B cell (primary cell): Measurements from ENCODE around the gene CNTNAP4. TPM values are rescaled to one million over a fixed set of nuclear protein-coding genes. Genes with fewer than 3 reads are reported as not detected.

Experiments used
- ATAC-seq: fragments of 200-7000 bp; cut with Tn5 transposase; one replicate; pipeline ENCODE4 v1.10.0; 2021; ENCODE audit warnings: low read depth, mild to moderate bottlenecking, moderate number of reproducible peaks, moderate library complexity
- CTCF ChIA-PET: fragments of 350-600 bp; sonication (Branson Sonifier 250); formaldehyde crosslinking; loops from one replicate; lab custom pipeline; 2021; ENCODE audit warnings: antibody characterized with exemption, inconsistent platforms; lab: Charles Lee
- POLR2A ChIA-PET: fragments of 350-600 bp; sonication (Branson Sonifier 250); formaldehyde crosslinking; loops from one replicate; lab custom pipeline; 2021; ENCODE audit warnings: antibody characterized with exemption; lab: Charles Lee
- DNase-seq: peaks from one replicate; pipeline ENCODE4 v3.0.0; 2013
- H2AFZ ChIP-seq: 2 replicates; pipeline ENCODE4 v1.6.1; 2012; ENCODE audit warnings: mild to moderate bottlenecking, low read depth, low read length; ENCODE audit not compliant: insufficient read depth, poor library complexity, severe bottlenecking
- H3K27ac ChIP-seq, 2 donors: 1 replicate in 1 of 2; 2 replicates in 1 of 2; pipeline ENCODE4 v1.5.1; 2012 to 2013; ENCODE audit warnings: low read length in 2 of 2, mild to moderate bottlenecking in 2 of 2, moderate library complexity in 1 of 2
- H3K27me3 ChIP-seq, 4 experiments: fragments of 200-600 bp in 1 of 4; sonication (generic) in 1 of 4; replicated peaks in 1 of 4; 1 replicate in 2 of 4; 2 replicates in 2 of 4; pipeline versions ENCODE4 v1.6.1 to v1.7.0; 2013 to 2016; ENCODE audit warnings: low read length in 3 of 4, mild to moderate bottlenecking in 2 of 4, mixed read lengths in 1 of 4, moderate library complexity in 1 of 4; ENCODE audit not compliant: insufficient read depth in 4 of 4, control insufficient read depth in 3 of 4; ENCODE audit errors: control extremely low read depth in 1 of 4
- H3K36me3 ChIP-seq, 2 experiments: replicated peaks in 1 of 2; 1 replicate in 1 of 2; 2 replicates in 1 of 2; pipeline versions ENCODE4 v1.6.1 to v1.7.1; 2013; ENCODE audit warnings: low read length in 1 of 2; ENCODE audit not compliant: insufficient read depth in 2 of 2, control insufficient read depth in 1 of 2; ENCODE audit errors: control extremely low read depth in 1 of 2, extremely low read depth in 1 of 2
- H3K4me1 ChIP-seq, 2 donors: fragments of 200-600 bp in 1 of 2; sonication (generic) in 1 of 2; 1 replicate in 1 of 2; 2 replicates in 1 of 2; pipeline versions ENCODE4 v1.5.1 to v1.6.1; 2013 to 2017; ENCODE audit warnings: low read length in 2 of 2; ENCODE audit not compliant: control insufficient read depth in 2 of 2, insufficient read depth in 2 of 2
- H3K4me2 ChIP-seq: replicated peaks from 2 replicates; pipeline ENCODE3; 2012; ENCODE audit warnings: mild to moderate bottlenecking, low read depth, low read length; ENCODE audit not compliant: poor library complexity, severe bottlenecking
- H3K4me3 ChIP-seq, 5 experiments: fragments of 200-600 bp in 1 of 5; sonication (generic) in 1 of 5; 1 replicate in 3 of 5; 2 replicates in 2 of 5; pipeline versions ENCODE4 v1.5.1 to v1.7.0; 2011 to 2016; ENCODE audit warnings: low read length in 4 of 5, mild to moderate bottlenecking in 4 of 5, low read depth in 2 of 5, control low read depth in 1 of 5, moderate library complexity in 1 of 5; ENCODE audit not compliant: insufficient read depth in 1 of 5; ENCODE audit errors: control extremely low read depth in 1 of 5, extremely low read depth in 1 of 5
- H3K79me2 ChIP-seq: fragments of 200-600 bp; sonication (generic); one replicate; pipeline ENCODE4 v1.6.0; 2016; ENCODE audit warnings: low read length; ENCODE audit not compliant: control insufficient read depth, insufficient read depth
- H3K9ac ChIP-seq: fragments of 200-600 bp; sonication (generic); 2 replicates; pipeline ENCODE4 v1.6.1; 2017; ENCODE audit warnings: mild to moderate bottlenecking, low read length, moderate library complexity
- H3K9me3 ChIP-seq, 3 donors: one replicate each; pipeline versions ENCODE4 v1.6.1 to v1.7.1; 2013; ENCODE audit warnings: low read length in 2 of 3; ENCODE audit not compliant: control insufficient read depth in 2 of 3, insufficient read depth in 1 of 3; ENCODE audit errors: control extremely low read depth in 1 of 3
- H4K20me1 ChIP-seq: 2 replicates; pipeline ENCODE4 v1.6.0; 2012; ENCODE audit warnings: mild to moderate bottlenecking, low read length; ENCODE audit not compliant: insufficient read depth, control insufficient read depth, poor library complexity, severe bottlenecking
- H3K27ac Mint-ChIP-seq: one replicate; pipeline ENCODE4 v1.8.0; 2021; ENCODE audit warnings: mixed read lengths
- H3K27me3 Mint-ChIP-seq: one replicate; pipeline ENCODE4 v1.8.0; 2021; ENCODE audit warnings: mixed read lengths
- H3K4me1 Mint-ChIP-seq: one replicate; pipeline ENCODE4 v1.8.0; 2021; ENCODE audit warnings: mixed read lengths
- H3K4me3 Mint-ChIP-seq: one replicate; pipeline ENCODE4 v1.8.0; 2021; ENCODE audit warnings: mixed read lengths
- H3K9me3 Mint-ChIP-seq: one replicate; pipeline ENCODE4 v1.8.0; 2022; ENCODE audit warnings: mixed read lengths; ENCODE audit not compliant: insufficient read depth
- CTCF ChIP-seq: fragments of 200-600 bp; IDR thresholded peaks from one replicate; pipeline ENCODE4 v1.8.0; 2022; ENCODE audit warnings: antibody characterized with exemption, mild to moderate bottlenecking
- EZH2 ChIP-seq: IDR thresholded peaks from 2 replicates; pipeline ENCODE4 v1.6.1; 2012; ENCODE audit warnings: borderline replicate concordance, low read depth, mild to moderate bottlenecking, moderate library complexity, low read length; ENCODE audit not compliant: insufficient read depth, poor library complexity, severe bottlenecking
- WGBS: methylation state at CpG from one replicate; pipeline ENCODE4 v1.1.5; 2013; ENCODE audit warnings: missing lambda C conversion rate; ENCODE audit not compliant: insufficient coverage; 5-methylcytosine and 5-hydroxymethylcytosine counted together
- intact Hi-C: fragments of 100-400 bp; cut with micrococcal nuclease; formaldehyde crosslinking; loops from one replicate; pipeline ENCODE4 v1.10.0; 2022
- polyA plus RNA-seq: library from polyadenylated mRNA; depleted of rRNA; stranded (reverse); fragments of >200 nt; gene quantifications from 2 replicates; pipeline ENCODE4 v1.2.3, GENCODE V29; 2012
- total RNA-seq, 2 donors: library from RNA; stranded (reverse); fragments of 120-200 nt in 1 of 2; gene quantifications; 1 replicate in 1 of 2; 2 replicates in 1 of 2; pipeline versions ENCODE4 v1.2.3 to v1.2.4, GENCODE V29; 2013 to 2022

CNTNAP4 gene
- total and polyA plus RNA-seq, 2 donors (not counting 1 experiment from before 2014, with no cell fraction given), result 0.06 TPM; not detected in 1

- Histone ChIP-seq H3K4me3 (no peak overlapping the region), H4K20me1 (no peaks in the 10 kb centered on the region), H3K27me3 (no peaks in the 10 kb centered on the region), H3K4me1 (no peaks in the 10 kb centered on the region), H3K9me3 (no peaks in the 10 kb centered on the region), H3K27ac (no peak overlapping the region), H3K4me2 (no peak overlapping the region), H3K79me2 (no peaks in the 10 kb centered on the region), H3K36me3 (no peaks in the 10 kb centered on the region), H3K9ac (no peak overlapping the region), H2AFZ (no peak overlapping the region)
- no peak overlapping the region for H3K27ac Mint-ChIP-seq
- 100% methylated on average over 2 of the region's 8 CpGs for WGBS
- H3K4me1 Mint-ChIP-seq, result no peaks in the 10 kb centered on the region
- CTCF ChIA-PET, result no interaction called here
- ATAC-seq (no peak), DNase-seq (no peak)
- intact Hi-C loops, result no loop called here
- H3K27me3 Mint-ChIP-seq, result no peaks in the 10 kb centered on the region
- no peaks in the 10 kb centered on the region for H3K9me3 Mint-ChIP-seq
- TF ChIP-seq CTCF (no peak), EZH2 (no peak)
- POLR2A ChIA-PET, result no interaction called here
- H3K4me3 Mint-ChIP-seq, result no peak overlapping the region
These were observed 184.6 kb downstream of the CNTNAP4 start for GRCh38 chr16:76461836-76462235.

GRCh38 chr16:76464955-76465620 is 187.9 kb downstream of the CNTNAP4 start:
- Mint-ChIP-seq H3K4me3 (no peak overlapping the region), H3K27me3 (no peaks in the 10 kb centered on the region), H3K4me1 (no peaks in the 10 kb centered on the region), H3K27ac (no peak overlapping the region), H3K9me3 (peaks cover 3% of the 10 kb centered on the region)
- Histone ChIP-seq H4K20me1 (no peaks in the 10 kb centered on the region), H2AFZ (no peak overlapping the region), H3K36me3 (no peaks in the 10 kb centered on the region), H3K4me1 (no peaks in the 10 kb centered on the region), H3K4me3 (no peak overlapping the region), H3K9me3 (no peaks in the 10 kb centered on the region), H3K9ac (no peak overlapping the region), H3K79me2 (no peaks in the 10 kb centered on the region), H3K27me3 (no peaks in the 10 kb centered on the region), H3K4me2 (no peak overlapping the region), H3K27ac (no peak overlapping the region)
- ATAC-seq (no peak), DNase-seq (no peak)
- POLR2A ChIA-PET, result no interaction called here
- CTCF ChIA-PET, result no interaction called here
- intact Hi-C loops, result no loop called here
- 94% methylated on average over 2 of the region's 3 CpGs for WGBS
- TF ChIP-seq EZH2 (no peak), CTCF (no peak)
